WTC11 (cell line): ENCODE results near the gene ZNF516. TPM values are rescaled to one million over a fixed set of nuclear protein-coding genes. Genes with fewer than 3 reads are reported as not detected.

Experiments used
- ATAC-seq: fragments of 200-7000 bp; cut with Tn5 transposase; 2 replicates; pipeline ENCODE4 v1.10.0; 2021; ENCODE audit warnings: mild to moderate bottlenecking, moderate library complexity
- CTCF ChIA-PET: fragments of 300-600 bp; sonication (Branson Sonifier 250); formaldehyde crosslinking; loops from one replicate; lab custom pipeline; 2021; ENCODE audit warnings: antibody characterized with exemption; lab: Charles Lee
- POLR2A ChIA-PET: fragments of 350-600 bp; sonication (Branson Sonifier 250); formaldehyde crosslinking; loops from one replicate; lab custom pipeline; 2021; ENCODE audit warnings: antibody characterized with exemption; lab: Charles Lee
- DNase-seq: peaks from one replicate; pipeline ENCODE4 v3.0.0; 2021; ENCODE audit warnings: low spot score
- H3K27ac Mint-ChIP-seq: 2 replicates; pipeline ENCODE4 v1.8.0; 2021; ENCODE audit warnings: mixed read lengths
- H3K27me3 Mint-ChIP-seq: 2 replicates; pipeline ENCODE4 v1.8.0; 2021; ENCODE audit warnings: low read depth, mild to moderate bottlenecking, moderate library complexity, mixed read lengths
- H3K36me3 Mint-ChIP-seq: 2 replicates; pipeline ENCODE4 v1.8.0; 2021; ENCODE audit warnings: mixed read lengths
- H3K4me1 Mint-ChIP-seq: 2 replicates; pipeline ENCODE4 v1.8.0; 2022; ENCODE audit warnings: mixed read lengths
- H3K4me3 Mint-ChIP-seq: 2 replicates; pipeline ENCODE4 v1.8.0; 2021; ENCODE audit warnings: mild to moderate bottlenecking, moderate library complexity, mixed read lengths
- H3K9me3 Mint-ChIP-seq: 2 replicates; pipeline ENCODE4 v1.8.0; 2021; ENCODE audit warnings: mixed read lengths
- CBFB ChIP-seq: sonication (generic); formaldehyde crosslinking; IDR thresholded peaks from 2 replicates; pipeline ENCODE4 v1.8.1; 2022; ENCODE audit warnings: mild to moderate bottlenecking, low read depth, missing genetic modification reagents
- E2F4 ChIP-seq: sonication (generic); formaldehyde crosslinking; IDR thresholded peaks from 2 replicates; pipeline ENCODE4 v1.8.1; 2022; ENCODE audit warnings: low read depth, mild to moderate bottlenecking, moderate library complexity, missing genetic modification reagents, borderline replicate concordance
- FOXK1 ChIP-seq: sonication (generic); formaldehyde crosslinking; IDR thresholded peaks from 2 replicates; pipeline ENCODE4 v1.8.0; 2022; ENCODE audit warnings: mild to moderate bottlenecking, moderate library complexity, missing genetic modification reagents
- NFATC4 ChIP-seq: fragments of 250-450 bp; sonication (Bioruptor Pico); IDR thresholded peaks from 2 replicates; pipeline ENCODE4 v1.9.0; 2021; ENCODE audit warnings: mild to moderate bottlenecking
- NFE2L1 ChIP-seq: sonication (generic); formaldehyde crosslinking; IDR thresholded peaks from 2 replicates; pipeline ENCODE4 v1.8.1; 2023; ENCODE audit warnings: missing genetic modification reagents
- SMAD4 ChIP-seq: sonication (generic); formaldehyde crosslinking; IDR thresholded peaks from 2 replicates; pipeline ENCODE4 v1.8.0; 2022; ENCODE audit warnings: mild to moderate bottlenecking, missing genetic modification reagents
- TCF7 ChIP-seq: sonication (generic); formaldehyde crosslinking; IDR thresholded peaks from 2 replicates; pipeline ENCODE4 v1.8.0; 2022; ENCODE audit warnings: mild to moderate bottlenecking, low read depth, missing genetic modification reagents, moderate library complexity
- TEAD4 ChIP-seq: sonication (generic); formaldehyde crosslinking; IDR thresholded peaks from 2 replicates; pipeline ENCODE4 v1.8.0; 2022; ENCODE audit warnings: mild to moderate bottlenecking, missing genetic modification reagents
- ZNF317 ChIP-seq: sonication (generic); formaldehyde crosslinking; IDR thresholded peaks from 2 replicates; pipeline ENCODE4 v1.8.1; 2023; ENCODE audit warnings: low read depth, mild to moderate bottlenecking, moderate library complexity, missing genetic modification reagents, borderline replicate concordance
- ZNF671 ChIP-seq: fragments of 250-450 bp; sonication (Bioruptor Pico); IDR thresholded peaks from 2 replicates; pipeline ENCODE4 v1.8.0; 2021; ENCODE audit warnings: mild to moderate bottlenecking
- total RNA-seq: library from RNA; stranded (reverse); gene quantifications from 3 replicates; pipeline ENCODE4 v1.2.3, GENCODE V29; 2021
- TF ChIP-seq, protein P1 (sequence below): sonication (generic); formaldehyde crosslinking; IDR thresholded peaks from 2 replicates; pipeline ENCODE4 v1.8.1; 2023; ENCODE audit warnings: mild to moderate bottlenecking, missing genetic modification reagents, moderate library complexity
- TF ChIP-seq, protein P2 (sequence below): sonication (generic); formaldehyde crosslinking; IDR thresholded peaks from 2 replicates; pipeline ENCODE4 v1.8.1; 2022; ENCODE audit warnings: mild to moderate bottlenecking, moderate library complexity, missing genetic modification reagents
- TF ChIP-seq, protein P3 (sequence below): sonication (generic); formaldehyde crosslinking; IDR thresholded peaks from 2 replicates; pipeline ENCODE4 v1.8.0; 2022; ENCODE audit warnings: mild to moderate bottlenecking, missing genetic modification reagents

Gene ZNF516
- total RNA-seq, 1 experiment from 2014 or later, result 58.6 TPM

DNA sequence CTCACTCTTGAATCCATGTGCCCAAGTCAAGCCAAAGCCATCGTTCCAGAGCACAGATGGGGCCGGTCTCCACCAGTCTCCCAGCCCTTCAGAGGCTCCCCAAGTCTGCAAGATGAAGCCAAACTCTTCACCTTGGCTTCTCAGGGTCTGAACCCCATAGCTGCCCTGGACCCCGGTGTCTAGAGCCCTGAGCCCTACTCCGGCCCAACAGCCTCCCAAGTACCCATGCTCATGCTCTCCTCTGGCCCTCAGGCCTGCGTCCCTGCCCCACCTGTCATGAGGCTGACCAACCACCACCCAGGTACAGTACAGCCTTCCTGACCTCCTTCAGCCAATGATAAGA is 46.0 kb downstream of the ZNF516 start:
- ATAC-seq (no peak), DNase-seq (no peak)
- Mint-ChIP-seq H3K27ac (no peak overlapping the region; the same call in 1 of the 2 replicates), H3K27me3 (peaks cover 29% of the 10 kb centered on the region), H3K9me3 (no peaks in the 10 kb centered on the region), H3K4me1 (peaks cover 78% of the 10 kb centered on the region), H3K4me3 (no peak overlapping the region), H3K36me3 (no peaks in the 10 kb centered on the region)
- 0 out of 2 replicates have a peak, but pooled peaks have one; percentile 21 for TF ChIP-seq FOXK1 (CRISPR knock-in tag)
- TF ChIP-seq, protein P1, sequence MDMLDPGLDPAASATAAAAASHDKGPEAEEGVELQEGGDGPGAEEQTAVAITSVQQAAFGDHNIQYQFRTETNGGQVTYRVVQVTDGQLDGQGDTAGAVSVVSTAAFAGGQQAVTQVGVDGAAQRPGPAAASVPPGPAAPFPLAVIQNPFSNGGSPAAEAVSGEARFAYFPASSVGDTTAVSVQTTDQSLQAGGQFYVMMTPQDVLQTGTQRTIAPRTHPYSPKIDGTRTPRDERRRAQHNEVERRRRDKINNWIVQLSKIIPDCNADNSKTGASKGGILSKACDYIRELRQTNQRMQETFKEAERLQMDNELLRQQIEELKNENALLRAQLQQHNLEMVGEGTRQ (CRISPR knock-in tag), result no peak
- TF ChIP-seq, protein P2, sequence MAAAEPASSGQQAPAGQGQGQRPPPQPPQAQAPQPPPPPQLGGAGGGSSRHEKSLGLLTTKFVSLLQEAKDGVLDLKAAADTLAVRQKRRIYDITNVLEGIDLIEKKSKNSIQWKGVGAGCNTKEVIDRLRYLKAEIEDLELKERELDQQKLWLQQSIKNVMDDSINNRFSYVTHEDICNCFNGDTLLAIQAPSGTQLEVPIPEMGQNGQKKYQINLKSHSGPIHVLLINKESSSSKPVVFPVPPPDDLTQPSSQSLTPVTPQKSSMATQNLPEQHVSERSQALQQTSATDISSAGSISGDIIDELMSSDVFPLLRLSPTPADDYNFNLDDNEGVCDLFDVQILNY (CRISPR knock-in tag), result no peak
- CTCF ChIA-PET, result no interaction called here
- POLR2A ChIA-PET, result no interaction called here

GRCh38 chr18:76448256-76449110 is 46.6 kb downstream of the ZNF516 start:
- CTCF ChIA-PET, result no interaction called here
- DNase-seq (no peak), ATAC-seq (no peak)
- peaks cover 74% of the 10 kb centered on the region for H3K4me1 Mint-ChIP-seq
- H3K9me3 Mint-ChIP-seq, result no peaks in the 10 kb centered on the region
- H3K4me3 Mint-ChIP-seq, result no peak overlapping the region
- no peaks in the 10 kb centered on the region for H3K36me3 Mint-ChIP-seq
- POLR2A ChIA-PET, result no interaction called here
- TF ChIP-seq CBFB (CRISPR knock-in tag) (no peak), ZNF317 (peak; percentile 75; the same call in 1 of the 2 replicates)
- TF ChIP-seq, all 79 proteins: peak for 1
- Mint-ChIP-seq H3K27ac (no peak overlapping the region), H3K27me3 (peaks cover 29% of the 10 kb centered on the region)

GRCh38 chr18:76447258-76447890 is 47.7 kb downstream of the ZNF516 start:
- POLR2A ChIA-PET, result no interaction called here
- Mint-ChIP-seq H3K27ac (peak overlapping the region; percentile 26; the same call in 1 of the 2 replicates), H3K4me3 (no peak overlapping the region), H3K36me3 (no peaks in the 10 kb centered on the region), H3K9me3 (no peaks in the 10 kb centered on the region), H3K27me3 (peaks cover 18% of the 10 kb centered on the region), H3K4me1 (peaks cover 63% of the 10 kb centered on the region)
- ATAC-seq (no peak), DNase-seq (no peak)
- CTCF ChIA-PET, result interaction anchor here (1.6 kb wide), 1 partner anchor 22 kb away, joined by 7 read pairs; no protein-coding TSS in a partner anchor
- TF ChIP-seq ZNF671 (CRISPR knock-in tag) (no peak), E2F4 (no peak), TCF7 (CRISPR knock-in tag) (no peak), NFE2L1 (CRISPR knock-in tag) (no peak), SMAD4 (CRISPR knock-in tag) (no peak), NFATC4 (CRISPR knock-in tag) (no peak), TEAD4 (CRISPR knock-in tag) (no peak)
- TF ChIP-seq, protein P3, sequence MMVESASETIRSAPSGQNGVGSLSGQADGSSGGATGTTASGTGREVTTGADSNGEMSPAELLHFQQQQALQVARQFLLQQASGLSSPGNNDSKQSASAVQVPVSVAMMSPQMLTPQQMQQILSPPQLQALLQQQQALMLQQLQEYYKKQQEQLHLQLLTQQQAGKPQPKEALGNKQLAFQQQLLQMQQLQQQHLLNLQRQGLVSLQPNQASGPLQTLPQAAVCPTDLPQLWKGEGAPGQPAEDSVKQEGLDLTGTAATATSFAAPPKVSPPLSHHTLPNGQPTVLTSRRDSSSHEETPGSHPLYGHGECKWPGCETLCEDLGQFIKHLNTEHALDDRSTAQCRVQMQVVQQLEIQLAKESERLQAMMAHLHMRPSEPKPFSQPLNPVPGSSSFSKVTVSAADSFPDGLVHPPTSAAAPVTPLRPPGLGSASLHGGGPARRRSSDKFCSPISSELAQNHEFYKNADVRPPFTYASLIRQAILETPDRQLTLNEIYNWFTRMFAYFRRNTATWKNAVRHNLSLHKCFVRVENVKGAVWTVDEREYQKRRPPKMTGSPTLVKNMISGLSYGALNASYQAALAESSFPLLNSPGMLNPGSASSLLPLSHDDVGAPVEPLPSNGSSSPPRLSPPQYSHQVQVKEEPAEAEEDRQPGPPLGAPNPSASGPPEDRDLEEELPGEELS, result no peak
